Spleen (tissue), 11 donors: ENCODE measurements around the gene CALB2. TPM values are rescaled to one million over a fixed set of nuclear protein-coding genes. Genes with fewer than 3 reads are reported as not detected.

Experiments used
- DNase-seq: peaks from one replicate; pipeline ENCODE4 v3.0.0-alpha.2; 2020
- H3K27ac ChIP-seq, 8 donors: fragments of 200-600 bp; sonication (generic) in 7 of 8; 1 replicate in 4 of 8; 2 replicates in 4 of 8; pipeline versions ENCODE4 v1.5.0 to v1.8.0; 2016 to 2021; ENCODE audit warnings: inconsistent platforms in 4 of 8, mild to moderate bottlenecking in 4 of 8, moderate library complexity in 1 of 8
- H3K27me3 ChIP-seq, 7 donors: fragments of 200-600 bp; sonication (generic) in 6 of 7; replicated peaks in 1 of 7; 1 replicate in 4 of 7; 2 replicates in 3 of 7; pipeline versions ENCODE4 v1.5.0 to v1.8.0; 2016 to 2021; ENCODE audit warnings: inconsistent platforms in 3 of 7, mild to moderate bottlenecking in 1 of 7
- H3K36me3 ChIP-seq, 6 donors: fragments of 200-600 bp; sonication (generic) in 5 of 6; 1 replicate in 4 of 6; 2 replicates in 2 of 6; pipeline versions ENCODE4 v1.5.0 to v1.8.0; 2016 to 2021; ENCODE audit warnings: inconsistent platforms in 2 of 6
- H3K4me1 ChIP-seq, 6 donors: fragments of 200-600 bp; sonication (generic) in 5 of 6; 1 replicate in 3 of 6; 2 replicates in 3 of 6; pipeline versions ENCODE4 v1.5.0 to v1.8.0; 2016 to 2021; ENCODE audit warnings: inconsistent platforms in 3 of 6
- H3K4me3 ChIP-seq, 8 donors: fragments of 200-600 bp; sonication (generic) in 7 of 8; 1 replicate in 4 of 8; 2 replicates in 4 of 8; pipeline versions ENCODE4 v1.5.0 to v1.8.0; 2016 to 2021; ENCODE audit warnings: inconsistent platforms in 4 of 8, mild to moderate bottlenecking in 4 of 8, moderate library complexity in 2 of 8
- H3K9me3 ChIP-seq, 8 donors: fragments of 200-600 bp; sonication (generic) in 7 of 8; 1 replicate in 4 of 8; 2 replicates in 4 of 8; pipeline versions ENCODE4 v1.5.0 to v1.8.0; 2016 to 2021; ENCODE audit warnings: inconsistent platforms in 4 of 8
- CTCF ChIP-seq, 11 experiments: fragments of 200-600 bp in 7 of 11; fragments of 450-650 bp in 4 of 11; sonication (generic) in 4 of 11; IDR thresholded peaks in 8 of 11; conservative IDR thresholded peaks in 3 of 11; 1 replicate in 7 of 11; 2 replicates in 4 of 11; pipeline versions ENCODE4 v1.4.0 to v1.8.0; 2016 to 2021; ENCODE audit warnings: antibody characterized with exemption in 11 of 11, inconsistent platforms in 4 of 11, mild to moderate bottlenecking in 1 of 11
- POLR2A ChIP-seq, 3 donors: fragments of 450-650 bp; IDR thresholded peaks; one replicate each; pipeline ENCODE4 v1.5.1; 2017; ENCODE audit warnings: antibody characterized with exemption in 3 of 3, mild to moderate bottlenecking in 1 of 3
- POLR2AphosphoS5 ChIP-seq, 3 donors: sonication (generic); formaldehyde crosslinking; IDR thresholded peaks; one replicate each; pipeline ENCODE4 v1.5.1; 2017; ENCODE audit warnings: antibody characterized with exemption in 3 of 3
- WGBS, 5 donors: extraction: QIAGEN DNeasy Blood & Tissue Kit in 3 of 5; methylation state at CpG; one replicate each; pipeline versions ENCODE4 v1.1.5 to v1.1.7; 2013 to 2018; 5-methylcytosine and 5-hydroxymethylcytosine counted together
- intact Hi-C: fragments of 100-400 bp; cut with DNase I; formaldehyde crosslinking; loops from one replicate; pipeline ENCODE4 v1.15.0; 2023; ENCODE audit warnings: low total_unique reads
- polyA plus RNA-seq, 3 donors: library from polyadenylated mRNA; stranded (reverse); fragments of 200-250 nt; gene quantifications; one replicate each; pipeline ENCODE4 v1.2.1, GENCODE V29; 2013
- total RNA-seq, 7 donors: library from RNA; depleted of rRNA in 3 of 7; stranded (reverse); fragments of >200 nt in 3 of 7; fragmentation: NEBNext Ultra II Directional in 4 of 7; extraction: Animal tissue kit (Norgen Biotek cat#: 25700) in 4 of 7; gene quantifications; one replicate each; pipeline versions ENCODE4 v1.1.0 to v1.2.1, GENCODE V29; 2016 to 2021
- donor health status: healthy with polysubstance abuse.
- donor health status: DM: no; HTN: no; CAD: no; lungs with moderate emphysema.
- donor health status: DM: no; HTN: no; CAD: no.
- donor health status: Bipolar disorder and iron deficiency.
- donor health status: healthy.
- donor health status: DM: no; HTN: no; CAD: no.
- donor health status: DM: yes; HTN: yes; CAD: no.

The CALB2 gene
- total and polyA plus RNA-seq, 10 donors, result 0.04 to 0.12 (median 0.06) TPM; not detected in 7

- H3K27ac ChIP-seq, result no peak overlapping the region
- TF ChIP-seq POLR2AphosphoS5 (IDR thresholded peaks at IDR 0.05) (no peak), CTCF (IDR thresholded peaks at IDR 0.05 in 8 of 11, conservative IDR thresholded peaks at IDR 0.05 in 3 of 11) (no peak), POLR2A (IDR thresholded peaks at IDR 0.05) (no peak)
- H3K36me3 ChIP-seq, result no peaks in the 10 kb centered on the region
- H3K4me3 ChIP-seq, result no peak overlapping the region
- WGBS, 5 donors, result 81 to 93% (median 90%) methylated on average over 5 of the region's 5 CpGs
- DNase-seq, result no peak
- no peaks in the 10 kb centered on the region for H3K4me1 ChIP-seq
- H3K27me3 ChIP-seq, result peaks cover 0 to 52% (median 0%) of the 10 kb centered on the region in 7 donors
- intact Hi-C loops, result no loop called here
- no peaks in the 10 kb centered on the region for H3K9me3 ChIP-seq
These were observed 16.6 kb upstream of the CALB2 start for GRCh38 chr16:71341881-71342280.

- Histone ChIP-seq H3K4me1 (no peaks in the 10 kb centered on the region), H3K4me3 (no peak overlapping the region), H3K9me3 (no peaks in the 10 kb centered on the region), H3K36me3 (no peaks in the 10 kb centered on the region), H3K27ac (no peak overlapping the region), H3K27me3 (peaks cover 0 to 42% (median 0%) of the 10 kb centered on the region in 7 donors)
- TF ChIP-seq POLR2AphosphoS5 (IDR thresholded peaks at IDR 0.05), result no peak
- no peak for TF ChIP-seq POLR2A (IDR thresholded peaks at IDR 0.05)
- TF ChIP-seq CTCF (IDR thresholded peaks at IDR 0.05 in 8 of 11, conservative IDR thresholded peaks at IDR 0.05 in 3 of 11), result no peak
- no peak for DNase-seq
- WGBS, 5 donors, result 75 to 86% (median 77%) methylated on average over 8 of the region's 8 CpGs
- intact Hi-C loops, result no loop called here
These were observed 15.4 kb upstream of the CALB2 start for GRCh38 chr16:71343078-71343477.

DNA sequence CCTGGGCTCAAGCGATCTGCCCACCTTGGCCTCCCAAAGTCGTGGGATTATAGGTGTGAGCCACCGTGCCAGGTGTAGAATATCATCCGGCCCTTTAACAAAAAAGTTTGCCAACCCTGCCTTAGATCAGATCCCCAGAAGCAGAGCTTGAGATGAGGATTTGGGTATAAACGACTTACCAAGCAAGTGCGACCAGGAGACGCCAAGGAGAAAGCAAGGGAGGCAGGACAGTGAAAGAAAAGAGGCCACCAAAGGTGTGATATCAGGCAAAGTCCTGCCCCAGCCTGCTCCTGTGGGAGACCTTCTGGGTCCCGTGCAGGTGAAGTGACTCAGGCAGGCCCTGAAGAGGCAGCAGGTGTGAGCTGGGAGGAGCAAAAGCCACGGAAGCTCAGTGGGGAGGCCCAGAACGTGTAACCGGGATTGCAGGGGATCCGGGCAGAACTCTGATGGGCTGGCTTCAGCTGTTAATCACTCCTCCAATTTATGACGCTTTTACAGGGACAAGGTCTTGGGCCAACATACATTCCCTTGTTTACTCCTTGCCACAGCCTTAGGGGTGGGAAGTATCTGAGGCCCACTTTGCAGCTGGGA is 14.1 kb upstream of the CALB2 start:
- TF ChIP-seq POLR2AphosphoS5 (IDR thresholded peaks at IDR 0.05), result no peak
- TF ChIP-seq POLR2A (IDR thresholded peaks at IDR 0.05), result no peak
- TF ChIP-seq CTCF (IDR thresholded peaks at IDR 0.05 in 8 of 11, conservative IDR thresholded peaks at IDR 0.05 in 3 of 11), result no peak
- Histone ChIP-seq H3K27ac (no peak overlapping the region), H3K27me3 (peaks cover 0 to 40% (median 0%) of the 10 kb centered on the region in 7 donors), H3K9me3 (no peaks in the 10 kb centered on the region), H3K36me3 (no peaks in the 10 kb centered on the region), H3K4me1 (no peaks in the 10 kb centered on the region), H3K4me3 (no peak overlapping the region)
- 65 to 77% (median 69%) methylated on average over 13 of the region's 13 CpGs for WGBS, 5 donors
- intact Hi-C loops, result no loop called here
- DNase-seq, result no peak

GRCh38 chr16:71345031-71345430 is 13.5 kb upstream of the CALB2 start:
- H3K4me1 ChIP-seq, result no peaks in the 10 kb centered on the region
- no peaks in the 10 kb centered on the region for H3K9me3 ChIP-seq
- peaks cover 0 to 34% (median 0%) of the 10 kb centered on the region in 7 donors for H3K27me3 ChIP-seq
- no peak overlapping the region for H3K4me3 ChIP-seq
- TF ChIP-seq POLR2A (IDR thresholded peaks at IDR 0.05), result no peak
- TF ChIP-seq POLR2AphosphoS5 (IDR thresholded peaks at IDR 0.05), result no peak
- no peak for TF ChIP-seq CTCF (IDR thresholded peaks at IDR 0.05 in 8 of 11, conservative IDR thresholded peaks at IDR 0.05 in 3 of 11)
- no peak for DNase-seq
- no peak overlapping the region for H3K27ac ChIP-seq
- no peaks in the 10 kb centered on the region for H3K36me3 ChIP-seq
- 61 to 76% (median 67%) methylated on average over 10 of the region's 10 CpGs for WGBS, 5 donors
- intact Hi-C loops, result no loop called here
